Pulmonary artery endothelial cell (primary cell): ENCODE data around the gene CCDC178. TPM values are rescaled to one million over a fixed set of nuclear protein-coding genes. Genes with fewer than 3 reads are reported as not detected.
"Not testable (repeated sequence)": the region's sequence is repeated elsewhere in the genome, so short reads cannot be mapped to it uniquely, and the experiment has no call there.

Experiments
- DNase-seq: peaks from one replicate; pipeline ENCODE4 v3.0.0-alpha.2; 2011; ENCODE audit warnings: low read depth, low spot score
- total RNA-seq: library from RNA; depleted of rRNA; stranded (reverse); fragments of >200 nt; gene quantifications from 2 replicates; pipeline ENCODE4 v1.2.3, GENCODE V29; 2014

The CCDC178 gene
- total RNA-seq, 1 donor from 2014 or later: not detected

DNA sequence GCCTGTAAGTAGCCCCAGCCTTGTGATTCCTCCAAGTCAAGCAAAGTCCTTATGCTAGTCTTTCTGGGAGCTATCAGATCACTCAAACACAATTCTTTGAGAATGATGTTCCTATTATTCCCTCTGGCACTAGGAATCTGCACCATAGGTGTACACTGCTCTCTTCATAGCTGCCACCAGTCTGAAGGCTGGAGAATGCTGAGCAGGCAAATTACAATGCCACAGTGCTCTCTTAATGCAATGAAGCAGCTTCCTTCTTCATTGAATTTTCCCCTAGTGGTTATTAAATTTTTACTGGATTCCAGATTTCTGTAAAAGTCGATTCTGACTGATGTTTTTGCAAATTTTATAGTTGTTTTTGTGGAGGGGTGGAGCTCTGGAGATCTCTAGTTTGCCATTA lies 84.8 kb downstream of the CCDC178 start:
- DNase-seq: no peak

DNA sequence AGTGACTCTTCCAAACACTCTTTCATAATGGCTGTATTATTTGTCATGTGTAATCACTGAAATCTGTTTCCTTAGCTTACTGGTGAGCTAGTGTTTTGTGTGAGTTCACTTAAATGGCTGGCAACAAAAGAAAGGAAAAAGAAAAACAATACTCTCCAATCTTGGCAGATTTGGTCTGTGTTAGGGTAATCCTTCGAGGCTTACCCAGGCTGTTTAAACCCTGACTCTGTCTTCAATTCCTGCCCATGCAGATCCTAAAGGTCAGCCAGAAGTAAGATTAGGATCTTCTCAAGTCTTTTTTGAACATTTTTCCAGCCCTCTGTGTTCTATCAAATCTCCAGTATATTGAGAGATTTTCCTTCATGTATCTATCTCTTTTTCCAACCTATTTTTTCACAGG lies 85.3 kb downstream of the CCDC178 start:
- no peak for DNase-seq

DNA sequence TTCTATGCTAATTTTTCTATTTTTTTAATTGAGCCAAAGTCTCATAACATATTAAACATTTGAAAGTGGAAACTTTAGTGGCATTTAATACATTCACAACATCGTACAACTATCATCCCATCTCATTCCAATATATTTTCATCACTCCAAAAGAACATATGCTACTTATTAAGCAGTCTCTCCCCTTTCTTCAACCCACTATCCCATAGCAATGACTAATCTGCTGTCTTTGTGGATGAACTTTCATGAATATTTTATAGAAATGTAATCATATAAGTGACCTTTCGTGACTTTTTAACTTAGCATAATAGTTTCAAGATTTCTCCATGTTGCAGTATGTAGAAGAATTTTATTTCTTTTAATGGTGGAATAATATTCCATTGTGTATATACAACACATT lies 90.3 kb downstream of the CCDC178 start:
- DNase-seq: no peak

DNA sequence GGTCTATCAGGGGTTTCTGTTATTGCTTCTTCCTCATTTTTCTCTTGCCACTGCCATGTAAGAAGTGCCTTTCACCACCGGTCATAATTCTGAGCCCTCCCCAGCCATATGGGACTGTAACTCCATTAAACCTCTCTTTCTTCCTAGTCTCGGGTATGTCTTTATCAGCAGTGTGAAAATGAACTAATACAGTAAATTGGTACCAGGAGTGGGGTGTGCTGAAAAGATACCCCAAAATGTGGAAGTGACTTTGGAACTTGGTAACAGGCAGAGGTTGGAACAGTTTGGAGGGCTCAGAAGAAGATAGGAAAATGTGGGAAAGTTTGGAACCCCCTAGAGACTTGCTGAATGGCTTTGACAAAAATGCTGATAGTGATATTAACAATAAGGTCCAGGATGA lies 100.8 kb downstream of the CCDC178 start:
- DNase-seq: not testable (repeated sequence)

DNA sequence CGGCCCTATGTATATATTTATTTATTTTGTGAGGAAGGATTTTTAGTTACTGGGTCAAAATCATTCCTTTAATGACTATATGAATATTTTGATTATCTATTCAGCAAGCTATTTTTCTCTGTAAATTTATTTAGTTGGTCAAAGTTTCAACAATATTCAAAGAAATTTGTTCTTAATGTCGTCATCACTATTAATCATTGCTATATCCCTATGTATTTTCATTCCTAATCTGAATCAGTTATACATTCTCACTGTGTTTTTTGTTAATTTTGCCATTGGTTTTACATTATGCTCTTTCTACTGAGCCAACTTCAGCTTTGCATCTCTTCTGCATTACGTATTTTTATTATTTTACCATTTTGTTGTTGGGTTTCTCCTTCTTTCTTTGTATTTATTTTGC lies 105.7 kb downstream of the CCDC178 start:
- no peak for DNase-seq

DNA sequence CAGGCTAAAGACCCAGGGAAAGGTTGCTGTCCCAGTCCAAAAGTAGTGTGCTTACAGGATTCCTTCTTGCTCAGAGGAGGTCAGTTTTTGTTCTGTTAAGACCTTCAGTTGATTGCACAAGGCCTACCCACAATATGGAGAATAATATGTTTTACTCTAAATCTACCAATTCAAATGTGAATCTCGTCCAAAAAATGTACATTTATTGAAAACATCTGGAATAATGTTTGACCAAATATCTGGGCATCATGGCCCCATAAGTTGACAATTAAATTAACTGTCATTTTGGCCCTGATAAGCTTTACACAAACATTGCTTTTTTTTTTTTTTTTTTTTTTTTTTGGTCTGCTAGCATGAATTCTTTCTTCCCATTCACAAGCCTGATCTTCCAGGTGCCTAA lies 109.8 kb downstream of the CCDC178 start:
- DNase-seq: no peak

DNA sequence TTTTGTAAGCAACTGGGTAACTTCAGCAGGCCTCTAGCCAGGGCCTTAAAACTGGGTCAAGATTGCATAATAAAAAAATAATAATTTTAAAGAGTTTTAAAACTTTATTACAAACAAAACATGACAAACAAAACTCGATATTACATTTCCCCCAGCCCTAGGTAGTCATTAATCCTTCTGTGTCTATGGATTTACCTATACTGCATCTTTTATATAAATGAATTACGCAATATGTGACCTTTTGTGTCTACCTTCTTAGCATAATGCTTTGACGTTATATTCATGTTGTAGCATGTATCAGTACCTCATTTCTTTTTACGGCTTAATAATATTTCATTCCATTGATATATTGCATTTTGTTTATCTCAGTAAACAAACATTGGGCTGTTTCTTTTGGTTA lies 113.5 kb downstream of the CCDC178 start:
- no peak for DNase-seq

DNA sequence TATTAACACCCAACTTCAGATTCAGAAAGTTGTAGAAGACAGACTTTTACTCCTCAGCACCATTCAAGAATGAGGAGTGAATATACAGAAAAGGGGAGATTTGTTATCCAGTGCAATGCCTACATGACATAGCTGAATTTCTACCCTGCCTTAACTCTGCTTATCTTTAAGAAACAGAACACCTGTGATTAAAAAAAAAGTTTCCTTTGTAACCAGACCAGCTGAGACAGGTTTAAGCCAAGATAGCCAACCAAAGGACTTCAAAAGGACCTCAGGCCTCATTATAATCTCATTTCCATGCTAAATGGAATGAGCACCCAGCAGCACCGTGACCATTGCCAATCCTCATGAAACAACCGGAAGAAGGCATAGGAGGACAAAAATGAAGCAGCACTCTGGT lies 122.9 kb downstream of the CCDC178 start:
- no peak for DNase-seq

DNA sequence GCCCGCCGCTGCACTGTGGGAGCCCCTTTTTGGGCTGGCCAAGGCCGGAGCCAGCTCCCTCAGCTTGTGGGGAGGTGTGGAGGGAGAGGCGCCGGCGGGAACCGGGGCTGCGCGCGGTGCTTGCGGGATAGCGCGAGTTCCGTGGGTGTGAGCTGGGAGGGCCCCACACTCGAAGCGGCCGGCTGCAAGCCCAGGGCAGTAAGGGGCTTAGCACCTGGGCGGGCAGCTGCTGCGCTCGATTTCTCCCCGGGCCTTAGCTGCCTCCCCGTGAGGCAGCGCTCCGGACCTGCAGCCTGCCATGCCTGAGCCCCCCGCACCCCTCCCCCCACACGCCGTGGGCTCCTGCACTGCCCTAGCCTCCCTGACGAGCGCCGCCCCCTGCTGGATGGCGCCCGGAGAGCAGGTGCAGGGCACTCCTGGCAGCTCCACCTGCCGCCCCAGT lies 124.4 kb downstream of the CCDC178 start:
- DNase-seq: no peak

DNA sequence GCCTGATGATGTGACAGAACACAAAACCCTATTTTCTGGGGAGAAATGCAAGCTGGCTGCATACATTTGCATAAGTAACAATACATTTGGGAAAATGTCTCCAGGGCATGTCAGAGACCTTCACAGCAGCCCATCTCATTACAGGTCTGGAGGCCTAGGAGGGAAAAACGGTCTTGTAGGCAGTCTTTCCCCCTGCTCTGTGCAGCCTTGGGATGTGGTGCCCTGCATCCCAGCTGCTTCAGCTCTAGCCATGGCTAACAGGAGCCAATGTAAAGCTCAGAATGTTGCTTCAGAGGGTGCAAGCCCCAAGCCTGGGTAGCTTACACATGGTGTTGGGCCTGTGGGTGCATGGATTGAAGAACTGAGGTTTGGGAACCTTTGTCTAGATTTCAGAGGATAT lies 133.0 kb downstream of the CCDC178 start:
- DNase-seq: no peak

DNA sequence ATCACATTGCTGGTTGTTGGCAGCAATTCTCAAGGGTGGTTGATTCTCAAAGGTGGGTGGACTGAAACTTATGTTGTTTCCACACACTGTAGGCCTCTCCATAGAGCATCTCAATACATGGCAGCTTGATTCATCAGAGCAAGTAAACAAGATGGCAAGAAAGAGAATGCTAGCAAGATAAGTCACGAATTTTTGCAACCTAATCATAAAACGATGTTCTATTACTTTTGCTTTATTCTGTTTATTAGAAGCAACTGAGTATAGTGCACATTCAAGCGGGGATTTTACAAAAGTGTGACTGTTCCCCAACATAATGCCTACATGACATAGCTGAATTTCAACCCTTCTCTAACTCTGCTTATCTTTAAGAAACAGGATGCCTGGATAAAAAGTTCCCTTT lies 136.2 kb downstream of the CCDC178 start:
- DNase-seq: no peak

DNA sequence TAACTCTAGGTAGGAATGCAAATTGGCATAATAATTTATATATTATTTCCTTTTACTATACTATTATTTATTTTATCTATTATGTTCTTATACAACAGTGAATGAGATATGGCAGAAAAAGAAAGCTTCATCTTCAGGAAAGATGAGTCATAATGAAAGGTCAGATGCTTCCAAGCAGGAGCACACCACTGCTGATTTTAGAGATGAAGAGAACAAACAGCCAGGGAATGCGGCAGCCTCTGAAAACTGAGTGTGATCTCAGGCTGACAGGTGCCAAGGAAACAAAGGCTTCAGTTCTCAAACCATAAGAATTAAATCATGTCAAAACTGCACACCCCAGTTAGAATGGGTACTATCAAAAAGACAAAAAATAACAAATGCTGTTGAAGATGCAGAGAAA lies 149.0 kb downstream of the CCDC178 start:
- DNase-seq: no peak

DNA sequence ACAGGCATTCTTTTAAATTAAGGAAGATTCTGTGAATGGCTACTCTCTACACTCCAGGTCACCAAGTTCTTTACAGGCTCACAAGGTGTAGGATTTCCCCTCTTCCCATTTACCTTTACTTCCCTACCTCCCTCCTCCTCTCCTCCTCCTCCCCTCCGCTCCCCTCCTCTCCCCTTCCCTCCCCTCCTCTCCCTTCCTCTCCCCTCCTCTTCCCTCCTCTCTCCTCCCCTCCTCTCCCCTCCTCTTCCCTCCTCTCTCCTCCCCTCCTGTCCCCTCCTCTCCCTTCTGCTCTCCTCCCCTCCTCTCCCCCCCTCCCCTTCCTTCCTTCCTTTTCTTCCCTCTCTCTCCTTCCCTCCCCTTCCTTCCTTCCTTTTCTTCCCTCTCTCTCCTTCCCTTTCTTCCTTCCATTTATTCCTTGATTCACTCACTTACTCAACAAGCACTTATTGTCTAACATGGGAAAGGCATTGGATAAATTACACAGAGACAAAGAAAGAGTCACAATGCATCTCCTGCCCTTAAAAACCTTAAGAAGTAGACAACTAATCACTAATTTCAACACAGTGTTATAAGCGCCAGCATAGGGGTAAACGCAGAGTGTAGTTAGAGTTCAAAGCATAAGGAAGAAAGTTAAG lies 152.3 kb downstream of the CCDC178 start:
- DNase-seq: no peak

DNA sequence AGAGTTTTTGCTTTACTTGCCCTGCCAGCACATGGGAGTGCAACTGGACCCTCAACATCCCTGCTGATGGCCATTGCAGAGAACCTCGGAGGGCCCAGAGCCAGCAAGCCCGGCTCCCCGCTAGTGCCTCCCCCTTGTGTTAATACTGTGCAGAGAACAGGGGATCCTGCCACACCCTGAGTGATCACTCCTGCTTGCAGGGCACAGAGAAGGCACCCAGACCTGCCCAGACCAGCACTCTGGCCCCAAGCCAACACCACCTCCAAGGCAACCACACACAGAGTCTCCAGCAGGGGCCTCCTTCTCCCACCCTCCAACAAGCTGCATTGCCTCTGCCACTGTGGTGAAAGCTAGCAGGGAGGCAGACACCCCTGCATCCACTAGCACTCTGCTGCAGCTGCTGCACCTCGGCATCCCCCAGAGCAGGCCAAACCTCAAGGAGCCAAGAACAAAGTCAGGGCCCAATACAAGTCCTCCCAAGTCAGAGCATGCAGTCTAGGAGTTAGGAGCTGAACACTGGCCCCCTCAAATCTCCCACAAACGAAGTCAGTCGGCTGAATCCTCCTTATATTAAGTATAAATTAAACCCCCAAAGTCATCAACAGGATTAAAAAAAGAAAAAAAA lies 157.7 kb downstream of the CCDC178 start:
- DNase-seq: no peak

DNA sequence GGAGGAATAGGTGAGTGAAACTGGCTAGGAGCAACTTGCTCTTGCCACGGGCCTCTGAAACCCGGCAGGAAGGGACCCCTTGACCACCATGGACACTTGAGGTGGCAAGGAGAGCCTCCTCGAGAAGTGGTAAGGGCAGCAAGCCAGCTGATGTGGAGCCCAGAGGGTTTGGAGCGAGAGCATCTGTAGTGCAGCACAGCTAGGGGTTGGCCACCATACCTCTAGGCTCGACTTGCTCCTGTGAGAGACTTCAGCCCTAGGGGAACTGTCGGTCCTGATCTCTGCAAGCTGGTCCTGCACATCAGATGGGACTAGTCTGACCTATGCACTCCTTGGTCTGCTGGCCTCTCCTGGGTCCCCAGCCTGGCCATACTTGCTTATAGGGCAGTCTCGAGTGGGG lies 158.4 kb downstream of the CCDC178 start:
- no peak for DNase-seq

DNA sequence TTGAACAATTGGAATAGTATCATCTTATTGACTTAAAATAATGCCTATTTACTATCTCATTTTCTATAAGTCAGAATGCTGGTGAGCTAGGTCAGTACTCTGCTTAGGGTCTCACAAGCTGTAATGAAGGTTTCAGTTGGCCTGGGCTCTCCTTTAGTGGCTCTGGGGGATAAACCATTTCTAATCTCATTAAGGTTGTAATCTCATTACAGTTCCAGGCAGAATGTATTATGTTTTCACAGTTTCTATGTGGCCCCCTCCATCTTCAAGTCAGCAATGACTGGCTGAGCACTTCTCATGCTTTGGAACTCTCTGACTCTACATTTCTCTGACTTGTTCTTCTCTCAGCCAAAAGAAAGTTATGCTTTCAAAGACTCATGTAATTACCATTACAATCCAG lies 163.1 kb downstream of the CCDC178 start:
- DNase-seq: no peak

DNA sequence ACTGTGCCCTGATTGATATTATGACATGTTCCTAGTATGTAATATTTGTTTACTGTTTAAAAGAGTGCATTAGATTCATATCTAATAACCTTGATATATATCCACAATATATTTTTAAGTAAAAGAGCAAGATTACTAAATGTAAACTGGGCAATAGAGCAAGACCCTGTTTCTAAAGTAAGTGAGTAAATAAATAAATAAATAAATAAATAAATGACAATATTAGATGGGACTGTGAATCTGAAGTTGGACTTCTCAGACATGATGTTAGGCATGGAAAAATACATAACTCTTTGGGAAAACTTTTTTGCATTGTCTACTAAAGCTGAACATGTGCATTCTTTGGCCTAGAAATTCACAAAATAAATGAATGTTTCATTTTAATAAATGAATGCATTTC lies 164.7 kb downstream of the CCDC178 start:
- no peak for DNase-seq

DNA sequence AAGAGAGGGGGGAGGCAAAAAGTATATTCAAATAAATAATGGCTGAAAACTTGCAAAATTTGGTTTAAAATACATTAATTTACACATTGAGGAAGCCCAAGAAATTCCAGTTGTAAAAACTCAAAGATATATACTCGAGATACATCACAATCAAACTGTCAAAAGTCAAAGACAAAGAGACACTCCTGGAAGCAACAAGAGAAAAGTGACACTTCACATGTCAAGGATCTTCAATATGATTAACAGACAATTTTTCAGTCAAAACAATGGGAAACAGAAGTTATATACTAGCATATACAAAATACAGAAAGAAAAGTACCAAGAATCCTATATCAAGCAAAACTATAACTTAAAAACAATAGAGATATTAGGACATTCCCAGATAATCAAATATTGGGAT lies 170.2 kb downstream of the CCDC178 start:
- DNase-seq: no peak

DNA sequence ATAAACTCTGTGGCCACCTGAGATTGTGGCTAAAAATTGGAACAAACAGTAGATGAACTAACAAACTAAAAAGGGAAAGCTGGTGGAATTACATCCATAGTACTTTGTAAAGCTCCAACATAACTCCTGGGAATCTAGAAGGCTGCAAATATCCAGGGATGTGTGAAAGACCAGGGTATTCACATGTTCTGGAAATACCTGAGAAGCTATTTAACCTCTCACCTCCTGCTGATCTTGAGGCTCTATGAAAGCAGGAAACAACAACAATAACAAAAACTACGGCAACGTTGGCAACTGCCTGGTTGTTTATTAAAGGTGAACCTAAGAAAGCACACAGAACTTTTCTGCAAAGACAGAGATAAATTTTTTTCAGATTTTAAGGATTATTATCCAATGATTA lies 171.3 kb downstream of the CCDC178 start:
- no peak for DNase-seq

DNA sequence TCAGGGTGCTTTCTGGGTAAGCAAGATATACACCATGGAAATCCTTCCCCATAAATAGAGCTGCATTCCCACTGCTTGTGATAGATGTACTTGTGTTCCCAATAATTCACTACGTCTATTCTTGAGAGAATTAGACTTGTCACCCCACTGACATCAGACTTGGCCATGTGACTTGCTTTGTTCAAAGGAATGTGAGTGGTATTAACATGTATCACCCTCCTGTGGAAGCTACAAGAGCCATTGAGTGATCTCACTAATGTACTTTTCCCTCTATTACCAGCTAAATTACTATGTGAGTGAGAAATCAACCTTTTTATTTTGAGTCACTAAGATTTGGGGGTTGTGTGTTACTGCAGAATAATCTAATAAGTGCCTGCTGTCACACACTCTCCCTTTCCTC lies 176.0 kb downstream of the CCDC178 start:
- DNase-seq: no peak

DNA sequence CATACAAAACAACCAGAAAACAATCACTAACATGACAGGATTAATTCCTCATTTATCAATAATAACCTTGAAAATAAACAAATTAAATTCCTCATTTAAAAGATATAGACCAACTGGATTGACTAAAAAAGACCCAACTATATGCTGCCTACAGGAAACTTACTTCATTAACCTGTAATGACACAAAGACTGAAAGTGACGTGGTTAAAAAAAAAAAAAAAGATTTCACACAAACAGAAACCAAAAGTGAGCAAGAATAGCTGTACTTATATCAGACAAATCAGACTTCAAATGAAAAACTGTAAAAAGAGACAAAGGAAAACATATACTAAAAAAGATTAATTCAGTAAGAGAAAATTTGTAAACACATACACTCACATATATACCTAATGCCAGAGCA lies 201.2 kb downstream of the CCDC178 start:
- no peak for DNase-seq

DNA sequence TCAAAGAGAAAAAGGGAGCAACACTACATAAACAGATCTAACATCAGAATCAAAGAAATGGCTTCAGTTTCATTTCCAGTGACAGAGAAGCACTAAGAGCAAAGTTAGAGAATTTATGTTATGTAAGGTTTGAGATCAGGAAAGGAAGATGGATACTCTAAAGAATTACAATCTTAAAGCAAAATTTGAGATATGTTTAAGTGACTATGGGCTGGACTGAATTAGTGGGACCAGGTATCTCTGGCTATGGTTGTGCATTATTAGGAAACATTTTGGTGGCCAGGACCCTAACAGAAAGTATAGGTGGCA lies 208.2 kb downstream of the CCDC178 start:
- DNase-seq: no peak

DNA sequence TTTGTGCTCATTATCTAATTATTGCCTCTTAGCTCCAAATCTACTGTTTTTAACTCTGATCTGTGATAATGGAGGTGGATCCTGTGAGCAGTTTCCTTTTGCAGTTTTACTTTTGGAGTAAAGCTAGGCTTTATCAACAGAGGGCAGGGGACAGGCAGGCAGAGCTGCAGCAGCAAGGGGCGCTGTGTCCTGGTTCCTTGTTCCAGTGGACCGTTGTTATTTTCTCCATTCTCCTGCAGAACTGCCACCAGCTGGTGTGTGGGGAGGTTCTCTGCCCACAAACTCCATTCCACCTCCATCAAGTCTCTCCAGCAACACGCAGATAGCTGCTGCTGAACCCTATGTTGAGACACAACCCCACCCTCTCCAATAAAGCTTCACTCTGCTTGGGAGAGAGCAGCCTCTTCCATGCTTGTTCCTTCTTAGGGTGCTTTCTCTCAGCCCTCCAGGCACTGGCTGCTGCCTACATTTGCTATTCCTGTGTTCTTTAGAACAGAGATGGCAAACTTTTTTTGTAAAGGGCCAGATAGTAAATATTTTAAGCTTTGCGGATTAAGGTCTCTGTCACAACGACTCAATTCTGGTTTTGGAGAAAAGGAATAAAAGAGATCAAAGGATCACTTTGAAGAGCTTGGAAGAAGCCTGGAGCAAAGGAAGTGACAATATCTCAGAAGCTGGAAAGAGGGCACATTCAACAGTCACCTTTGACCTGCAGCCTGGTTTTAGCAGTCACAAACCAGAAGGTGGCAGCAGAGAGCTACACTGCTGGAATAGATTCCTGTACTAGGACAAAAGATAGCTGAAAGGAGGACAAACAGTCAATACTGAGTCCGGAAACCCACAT lies 208.8 kb downstream of the CCDC178 start:
- DNase-seq: peak; percentile 11
